Psoas muscle (tissue), 8 donors: Measurements from ENCODE around the gene SULT1C2. TPM values are rescaled to one million over a fixed set of nuclear protein-coding genes. Genes with fewer than 3 reads are reported as not detected.
A peak's percentile ranks its signal among the peaks of the same experiment; 100 is the strongest.

Experiments
- ATAC-seq, 4 donors: fragments of 200-7000 bp; cut with Tn5 transposase; one replicate each; pipeline ENCODE4 v1.9.1; 2020; ENCODE audit warnings: moderate library complexity in 3 of 4, mild to moderate bottlenecking in 2 of 4
- DNase-seq, 2 donors: peaks; one replicate each; pipeline ENCODE4 v3.0.0-alpha.2; 2020
- H3K27ac ChIP-seq: fragments of 200-600 bp; one replicate; pipeline ENCODE4 v1.8.0; 2022
- H3K27me3 ChIP-seq, 3 donors: fragments of 200-600 bp in 1 of 3; one replicate each; pipeline versions ENCODE4 v1.6.1 to v1.8.0; 2013 to 2022; ENCODE audit warnings: low read length in 2 of 3, mild to moderate bottlenecking in 2 of 3, moderate library complexity in 1 of 3; ENCODE audit not compliant: insufficient read depth in 3 of 3
- H3K36me3 ChIP-seq, 2 donors: fragments of 200-600 bp in 1 of 2; one replicate each; pipeline versions ENCODE4 v1.6.1 to v1.8.0; 2013 to 2022; ENCODE audit warnings: low read depth in 1 of 2, mild to moderate bottlenecking in 1 of 2, moderate library complexity in 1 of 2; ENCODE audit not compliant: insufficient read depth in 1 of 2
- H3K4me1 ChIP-seq: fragments of 200-600 bp; one replicate; pipeline ENCODE4 v1.8.0; 2022
- H3K4me3 ChIP-seq: fragments of 200-600 bp; one replicate; pipeline ENCODE4 v1.8.0; 2022; ENCODE audit warnings: mild to moderate bottlenecking
- H3K9me3 ChIP-seq: fragments of 200-600 bp; one replicate; pipeline ENCODE4 v1.8.0; 2022
- CTCF ChIP-seq: fragments of 200-600 bp; IDR thresholded peaks from one replicate; pipeline ENCODE4 v1.8.0; 2022; ENCODE audit warnings: antibody characterized with exemption
- WGBS, 3 donors: extraction: QIAGEN DNeasy Blood & Tissue Kit; methylation state at CpG; one replicate each; pipeline versions ENCODE4 v1.1.6 to v1.1.7; 2013; 5-methylcytosine and 5-hydroxymethylcytosine counted together
- intact Hi-C, 2 donors: fragments of 100-400 bp; cut with DNase I; formaldehyde crosslinking; loops; one replicate each; pipeline versions ENCODE4 v1.11.0 to v1.14.2; 2022
- polyA plus RNA-seq, 3 donors: library from polyadenylated mRNA; stranded (reverse); fragments of 200-250 nt; gene quantifications; one replicate each; pipeline ENCODE4 v1.2.3, GENCODE V29; 2013
- total RNA-seq, 4 donors: library from RNA; stranded (reverse); fragmentation: NEBNext Ultra II Directional in 2 of 4; extraction: Animal tissue kit (Norgen Biotek cat#: 25700) in 2 of 4; gene quantifications; one replicate each; pipeline versions ENCODE4 v1.2.1 to v1.2.4, GENCODE V29; 2021 to 2023
- donor health status: healthy with polysubstance abuse.
- donor health status: DM: no; HTN: no; CAD: no; lungs with moderate emphysema.
- donor health status: Bipolar disorder and iron deficiency.
- donor health status: healthy.
- donor health status: DM: yes; HTN: yes; CAD: no.
- donor health status: DM: no; HTN: no; CAD: no.
- donor health status: DM: no; HTN: no; CAD: no.
- donor health status: DM: yes; HTN: yes; CAD: no.

Gene SULT1C2
- total and polyA plus RNA-seq, 7 donors: 0.12 to 0.13 TPM; not detected in 5

- no peak for TF ChIP-seq CTCF
- Histone ChIP-seq H3K9me3 (no peaks in the 10 kb centered on the region), H3K4me1 (no peaks in the 10 kb centered on the region), H3K36me3 (no peaks in the 10 kb centered on the region), H3K4me3 (no peak overlapping the region), H3K27me3 (no peaks in the 10 kb centered on the region), H3K27ac (no peak overlapping the region)
- DNase-seq: no peak
- no peak for ATAC-seq
- intact Hi-C loops: no loop called here
- WGBS, 3 donors: 63 to 73% (median 70%) methylated on average over 1 of the region's 1 CpG
Measured at GRCh38 chr2:108262036-108262435, 26.7 kb upstream of the SULT1C2 start.

GRCh38 chr2:108263401-108263800 is 25.3 kb upstream of the SULT1C2 start:
- no peaks in the 10 kb centered on the region for H3K9me3 ChIP-seq
- no peaks in the 10 kb centered on the region for H3K27me3 ChIP-seq
- no peaks in the 10 kb centered on the region for H3K36me3 ChIP-seq
- no peak overlapping the region for H3K27ac ChIP-seq
- H3K4me3 ChIP-seq: no peak overlapping the region
- intact Hi-C loops: no loop called here
- no peaks in the 10 kb centered on the region for H3K4me1 ChIP-seq
- ATAC-seq (no peak), DNase-seq (no peak)
- TF ChIP-seq CTCF: no peak

GRCh38 chr2:108266218-108266617 is 22.5 kb upstream of the SULT1C2 start:
- DNase-seq: no peak
- Histone ChIP-seq H3K27ac (no peak overlapping the region), H3K36me3 (no peaks in the 10 kb centered on the region), H3K27me3 (no peaks in the 10 kb centered on the region), H3K9me3 (no peaks in the 10 kb centered on the region), H3K4me1 (no peaks in the 10 kb centered on the region), H3K4me3 (no peak overlapping the region)
- no peak for TF ChIP-seq CTCF
- intact Hi-C loops: no loop called here
- no peak for ATAC-seq
- 62 to 80% (median 65%) methylated on average over 3 of the region's 3 CpGs for WGBS, 3 donors

GRCh38 chr2:108267101-108267500 is 21.6 kb upstream of the SULT1C2 start:
- Histone ChIP-seq H3K27me3 (no peaks in the 10 kb centered on the region), H3K4me1 (no peaks in the 10 kb centered on the region), H3K4me3 (no peak overlapping the region), H3K9me3 (no peaks in the 10 kb centered on the region), H3K36me3 (no peaks in the 10 kb centered on the region), H3K27ac (no peak overlapping the region)
- WGBS, 3 donors: 49 to 73% (median 50%) methylated on average over 5 of the region's 5 CpGs
- ATAC-seq (peak in 2 of 4 donors; percentile 46 to 60), DNase-seq (peak in 1 of 2 donors; percentile 29)
- intact Hi-C loops: no loop called here
- TF ChIP-seq CTCF: no peak

- Histone ChIP-seq H3K4me3 (no peak overlapping the region), H3K9me3 (no peaks in the 10 kb centered on the region), H3K27ac (no peak overlapping the region), H3K4me1 (no peaks in the 10 kb centered on the region), H3K27me3 (no peaks in the 10 kb centered on the region), H3K36me3 (no peaks in the 10 kb centered on the region)
- ATAC-seq (no peak), DNase-seq (no peak)
- 75 to 82% (median 76%) methylated on average over 4 of the region's 4 CpGs for whole genome bisulfite sequencing, 3 donors
- intact Hi-C loops: no loop called here
- TF ChIP-seq CTCF: no peak
Measured at GRCh38 chr2:108268001-108268400, 20.7 kb upstream of the SULT1C2 start.
